ENCODE results near the gene TRNT1.

GRCh38 chr3:3189961-3190360 lies 63.2 kb downstream of the TRNT1 start:
- TF ChIP-seq CTCF (conservative IDR thresholded peaks at IDR 0.05 in 1 of 2, IDR thresholded peaks at IDR 0.05 in 1 of 2; ENCODE audit: extremely low read depth in 1 of 2, insufficient read depth in 1 of 2, low read depth in 1 of 2, low read length in 2 of 2): no peak
- no peak for TF ChIP-seq EZH2 (IDR thresholded peaks at IDR 0.05; ENCODE audit: borderline replicate concordance, low read length)

Data from mammary epithelial cell (primary cell).